T-helper 1 cell treated with Interleukin-12 subunit alpha and Interleukin-12 subunit beta and Interleukin-4 antibody, amounts not matched to agents 30 ng/mL and 1 ng/mL, for 36 hours (primary cell): Measurements from ENCODE around the gene NFATC3. TPM values are rescaled to one million over a fixed set of nuclear protein-coding genes. Genes with fewer than 3 reads are reported as not detected.

Experiments
- intact Hi-C: fragments of 100-400 bp; cut with micrococcal nuclease; formaldehyde crosslinking; loops from one replicate; pipeline ENCODE4 v1.15.1; 2024
- total RNA-seq: library from RNA; stranded (reverse); gene quantifications from 2 replicates; pipeline ENCODE4 v1.2.3, GENCODE V29; 2022

NFATC3 gene
- 149 and 150 TPM in 2 replicates for total RNA-seq

DNA sequence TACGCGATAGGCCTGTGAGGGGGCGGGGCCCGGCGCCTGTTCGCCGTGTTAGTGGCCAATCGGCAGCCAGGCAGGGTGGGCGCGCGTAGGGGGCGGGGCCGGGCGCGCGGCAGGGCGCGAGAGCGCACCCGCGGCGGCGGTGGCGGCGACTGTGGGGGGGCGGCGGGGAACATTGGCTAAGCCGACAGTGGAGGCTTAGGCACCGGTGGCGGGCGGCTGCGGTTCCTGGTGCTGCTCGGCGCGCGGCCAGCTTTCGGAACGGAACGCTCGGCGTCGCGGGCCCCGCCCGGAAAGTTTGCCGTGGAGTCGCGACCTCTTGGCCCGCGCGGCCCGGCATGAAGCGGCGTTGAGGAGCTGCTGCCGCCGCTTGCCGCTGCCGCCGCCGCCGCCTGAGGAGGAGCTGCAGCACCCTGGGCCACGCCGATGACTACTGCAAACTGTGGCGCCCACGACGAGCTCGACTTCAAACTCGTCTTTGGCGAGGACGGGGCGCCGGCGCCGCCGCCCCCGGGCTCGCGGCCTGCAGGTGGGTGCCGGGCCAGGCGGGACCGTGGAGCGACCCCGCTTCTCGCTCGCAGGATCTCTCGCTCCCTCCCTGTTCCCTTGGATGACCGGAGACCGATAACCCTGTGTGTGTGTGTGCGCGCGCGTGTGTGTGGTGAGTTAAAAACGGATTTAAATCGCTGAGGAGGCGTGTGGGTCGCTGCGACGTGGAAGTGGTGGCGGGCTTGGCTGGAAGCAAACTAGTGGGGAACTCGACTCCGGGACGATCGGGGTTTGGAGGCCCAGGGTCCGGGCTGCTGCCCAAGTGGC, at the start of gene NFATC3:
Gene NFATC3, plus strand, starts transcription at position 112 of the 813 bp plus-strand sequence. Its CDS starts 312 bp downstream, at position 424.
- intact Hi-C loops, result loop anchor here (1.0 to 10.0 kb wide), 19 partner anchors 9 to 921 kb away; partner anchors contain the start of genes ACD, CTCF, DDX28 and DUS2

DNA sequence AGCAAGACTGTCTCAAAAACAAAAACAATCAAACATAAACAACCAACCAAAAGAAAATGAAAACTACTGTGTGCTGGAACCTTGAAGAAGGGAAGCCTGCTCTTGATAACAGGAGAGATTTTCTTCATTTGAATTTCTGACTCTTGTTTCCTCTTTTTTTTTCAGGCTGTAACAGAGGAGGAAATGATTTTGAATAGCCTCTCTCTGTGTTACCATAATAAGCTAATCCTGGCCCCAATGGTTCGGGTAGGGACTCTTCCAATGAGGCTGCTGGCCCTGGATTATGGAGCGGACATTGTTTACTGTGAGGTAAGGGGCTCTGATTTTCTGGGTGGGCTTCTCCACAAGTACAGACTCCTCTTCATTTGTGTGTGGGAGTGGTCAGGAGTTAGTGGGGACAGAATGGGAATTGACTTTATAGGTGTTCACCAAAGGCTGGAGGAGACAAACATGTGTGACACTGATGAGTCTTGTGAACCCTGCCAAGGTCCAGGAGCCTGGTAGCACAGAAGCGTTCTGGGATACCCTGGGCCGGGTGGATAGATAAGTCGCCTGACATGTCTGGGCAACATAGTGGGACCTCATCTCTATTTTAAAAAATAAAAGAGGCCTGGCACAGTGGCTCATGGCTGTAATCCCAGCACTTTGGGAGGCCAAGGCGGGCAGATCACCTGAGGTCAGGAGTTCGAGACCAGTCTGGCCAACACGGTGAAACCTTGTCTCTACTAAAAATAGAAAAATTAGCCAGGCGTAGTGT, 47.2 kb upstream of the NFATC3 start:
- intact Hi-C loops, result no loop called here

DNA sequence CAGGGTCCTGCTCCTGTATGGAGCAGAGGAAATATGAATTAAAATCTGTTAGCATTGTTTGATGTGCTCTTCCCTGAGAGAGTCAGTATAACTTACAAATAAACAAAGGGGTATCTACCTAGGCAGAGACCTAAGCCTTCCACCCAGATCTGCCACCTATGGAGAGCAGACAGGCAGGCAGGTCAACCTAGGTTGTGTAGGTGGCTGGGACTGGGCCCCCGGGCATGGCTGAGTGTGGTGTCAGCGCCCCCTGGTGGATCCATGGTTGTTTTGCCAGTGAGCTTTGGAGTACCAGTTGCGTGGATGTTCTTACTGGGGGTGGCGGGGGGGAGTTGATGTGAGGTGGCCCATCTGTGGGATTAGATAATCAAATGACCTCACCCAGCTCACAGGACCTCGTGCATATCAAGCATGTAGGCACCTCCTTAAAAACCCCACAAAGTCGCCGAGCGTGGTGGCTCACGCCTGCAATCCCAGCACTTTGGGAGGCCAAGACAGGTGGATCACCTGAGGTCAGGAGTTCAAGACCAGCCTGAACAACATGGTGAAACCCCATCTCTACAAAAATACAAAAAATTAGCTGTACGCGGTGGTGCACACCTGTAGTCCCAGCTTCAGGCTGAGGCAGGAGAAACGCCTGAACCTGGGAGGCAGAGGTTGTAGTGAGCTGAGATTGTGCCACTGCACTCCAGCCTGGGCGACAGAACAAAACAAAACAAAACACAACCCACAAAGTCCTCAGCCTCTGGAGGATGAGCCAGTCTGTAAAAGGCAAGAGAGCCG, 44.5 kb upstream of the NFATC3 start:
- intact Hi-C loops, result loop anchor here (1.0 to 2.0 kb wide), 11 partner anchors 18 to 519 kb away; partner anchors contain the start of genes DDX28, DUS2, NFATC3 and PSMB10

DNA sequence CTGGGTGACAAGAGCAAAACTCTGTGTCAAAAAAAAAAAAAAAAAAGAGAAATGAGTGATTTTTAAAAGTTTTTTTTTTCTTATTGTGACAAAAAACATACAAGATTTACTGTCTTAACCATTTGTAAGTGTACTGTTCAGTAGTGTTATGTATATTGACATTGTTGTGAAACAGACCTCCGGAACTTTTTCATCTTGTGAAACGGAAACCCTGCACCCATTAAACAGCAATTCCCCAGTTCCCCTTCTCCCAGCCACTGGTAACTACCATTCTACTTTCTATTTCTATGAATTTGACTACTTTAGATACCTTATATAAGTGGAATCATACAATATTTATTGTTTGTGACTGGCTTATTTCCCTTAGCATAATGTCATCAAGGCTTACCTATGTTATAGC, 43.4 kb upstream of the NFATC3 start:
- intact Hi-C loops, result loop anchor here (2.0 kb wide), 1 partner anchor 19 kb away; the partner anchor contains the start of genes DDX28 and DUS2

DNA sequence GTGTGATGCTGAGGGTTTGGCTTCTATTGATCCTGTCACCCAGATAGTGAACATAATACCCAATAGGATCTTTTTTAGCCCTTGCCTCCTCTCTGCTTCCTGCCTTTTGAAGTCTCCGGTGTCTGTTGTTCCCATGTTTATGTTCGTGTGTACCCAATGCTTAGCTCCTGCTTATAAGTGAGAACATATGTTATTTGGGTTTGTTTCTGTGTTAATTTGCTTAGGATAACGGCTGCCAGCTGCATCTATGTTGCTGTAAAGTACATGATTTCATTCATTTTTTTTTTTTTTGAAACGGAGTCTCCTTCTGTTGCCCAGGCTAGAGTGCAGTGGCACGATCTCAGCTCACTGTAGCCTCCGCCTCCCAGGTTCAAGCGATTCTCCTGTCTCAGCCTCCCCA, 39.1 kb upstream of the NFATC3 start:
- intact Hi-C loops, result no loop called here

DNA sequence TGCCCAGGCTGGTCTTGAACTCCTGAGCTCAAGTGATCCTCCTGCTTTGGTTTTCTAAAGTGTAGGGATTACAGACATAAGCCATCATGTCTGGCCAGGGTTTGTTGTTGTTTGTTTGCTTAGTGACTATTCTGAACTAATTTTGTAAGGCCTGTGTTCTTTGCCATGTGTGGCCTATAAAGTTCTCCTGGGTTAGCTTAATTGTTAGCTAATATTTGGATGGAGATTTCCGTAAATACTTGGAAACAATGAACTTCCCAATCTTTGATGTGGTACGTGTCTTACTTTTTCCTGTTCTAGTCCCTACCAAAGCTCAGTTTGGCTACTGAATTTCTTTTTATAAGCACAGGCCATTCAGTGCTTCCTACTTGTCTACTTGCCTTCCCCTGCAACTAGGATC, 37.2 kb upstream of the NFATC3 start:
- intact Hi-C loops, result no loop called here

DNA sequence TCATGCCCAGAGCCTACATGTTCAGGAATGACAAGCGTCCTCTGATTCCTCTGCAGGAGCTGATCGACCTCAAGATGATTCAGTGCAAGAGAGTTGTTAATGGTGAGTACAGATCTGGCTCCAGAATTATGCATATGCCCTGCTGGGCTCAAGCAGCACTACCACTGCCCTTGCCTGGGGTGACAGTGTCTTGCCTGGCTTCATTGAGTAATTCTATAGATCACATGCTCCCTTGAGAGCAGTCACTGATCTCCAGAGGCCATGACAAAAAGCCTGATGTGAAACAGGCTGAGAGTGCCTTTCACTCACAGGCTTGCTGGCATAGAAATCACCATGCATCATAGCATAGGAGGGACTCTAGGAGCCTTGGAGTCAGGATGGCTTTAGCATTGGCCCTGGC, 35.7 kb upstream of the NFATC3 start:
- intact Hi-C loops, result no loop called here

DNA sequence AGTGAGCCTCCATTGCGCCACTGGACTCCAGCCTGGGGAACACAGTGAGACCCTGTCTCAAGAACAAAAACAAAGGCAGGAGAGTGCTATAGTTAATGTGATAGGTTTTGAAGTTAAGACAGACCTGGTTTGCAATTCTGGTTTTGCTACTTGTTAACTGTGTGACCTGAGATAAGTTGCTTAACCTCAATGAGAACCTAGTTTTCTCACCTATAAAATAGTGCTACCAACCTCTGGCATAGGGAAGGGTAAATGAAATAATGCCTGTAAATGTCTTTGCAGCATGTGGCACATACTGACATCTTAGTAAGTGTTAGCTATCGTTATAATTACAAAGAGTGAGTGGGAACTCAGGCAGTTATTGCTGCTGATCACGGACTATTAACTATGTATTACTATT, 29.8 kb upstream of the NFATC3 start:
- intact Hi-C loops, result no loop called here

DNA sequence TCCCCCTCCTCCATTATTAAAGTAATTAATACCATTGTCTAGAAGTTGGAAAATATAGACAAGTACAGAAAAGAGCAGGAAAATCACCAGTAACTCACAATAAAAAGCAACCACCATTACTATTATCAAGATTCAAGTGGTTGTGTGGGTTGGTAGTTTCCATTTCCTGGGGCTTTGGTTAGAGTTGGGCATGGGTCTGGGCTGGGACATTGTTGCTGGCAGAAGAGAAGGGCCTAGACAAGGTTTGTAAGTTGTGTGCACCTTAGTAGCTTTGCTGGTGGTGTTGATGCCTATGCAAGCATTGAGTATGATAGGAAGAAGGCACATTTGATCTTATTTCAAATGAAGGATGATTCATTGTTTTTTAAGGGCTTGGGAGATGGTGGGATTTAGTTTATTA, 25.4 kb upstream of the NFATC3 start:
- intact Hi-C loops, result loop anchor here (5.0 kb wide), 1 partner anchor 188 kb away; the partner anchor contains the start of gene EDC4

DNA sequence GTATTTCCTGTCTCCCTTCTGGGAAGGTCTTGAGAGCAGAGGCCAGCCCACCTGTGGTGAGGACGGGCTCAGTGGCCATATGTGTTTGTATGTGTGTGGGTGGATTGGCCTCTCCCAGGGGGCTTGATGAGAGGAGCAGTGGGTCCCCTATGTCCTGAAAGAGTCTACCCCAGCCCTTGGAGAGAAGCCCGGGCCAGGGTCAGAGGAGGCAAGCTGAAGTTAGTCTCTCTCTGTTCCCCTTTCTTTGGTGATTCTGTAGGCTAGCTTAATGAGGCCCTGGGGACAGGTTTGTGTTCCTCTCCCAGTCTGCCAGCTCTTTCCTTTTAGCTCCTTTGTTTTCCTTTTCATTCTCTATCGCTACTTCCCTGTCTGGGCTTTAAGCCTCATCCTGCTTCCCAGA, 23.8 kb upstream of the NFATC3 start:
- intact Hi-C loops, result loop anchor here (5.0 kb wide), 1 partner anchor 189 kb away; the partner anchor contains the start of gene EDC4

DNA sequence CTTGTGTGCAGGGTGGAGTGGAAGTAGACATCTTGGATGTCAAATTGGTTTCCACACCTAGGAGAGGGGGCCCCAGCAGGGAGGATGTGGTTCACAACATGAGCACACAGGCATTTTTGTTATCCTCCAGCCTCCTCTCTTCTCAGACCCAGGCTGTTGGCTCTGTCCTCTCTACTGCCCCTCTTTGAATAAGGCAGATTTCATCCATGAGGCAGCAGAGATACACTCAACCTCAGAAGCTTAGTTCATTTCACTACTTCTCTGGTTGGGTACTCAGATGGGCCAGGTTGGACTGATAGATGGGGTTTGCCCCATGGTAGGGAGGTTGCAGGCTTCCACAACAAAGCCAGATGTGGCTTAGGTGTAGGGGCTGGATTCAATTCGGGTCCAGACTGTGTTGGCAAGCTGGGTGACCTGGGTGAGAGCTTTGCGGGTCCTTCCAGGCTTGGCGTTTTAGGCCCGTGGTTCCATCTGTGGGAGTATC, 22.2 kb upstream of the NFATC3 start:
- intact Hi-C loops, result loop anchor here (1.0 to 5.0 kb wide), 3 partner anchors 7 to 191 kb away; partner anchors contain the start of genes EDC4 and NFATC3

DNA sequence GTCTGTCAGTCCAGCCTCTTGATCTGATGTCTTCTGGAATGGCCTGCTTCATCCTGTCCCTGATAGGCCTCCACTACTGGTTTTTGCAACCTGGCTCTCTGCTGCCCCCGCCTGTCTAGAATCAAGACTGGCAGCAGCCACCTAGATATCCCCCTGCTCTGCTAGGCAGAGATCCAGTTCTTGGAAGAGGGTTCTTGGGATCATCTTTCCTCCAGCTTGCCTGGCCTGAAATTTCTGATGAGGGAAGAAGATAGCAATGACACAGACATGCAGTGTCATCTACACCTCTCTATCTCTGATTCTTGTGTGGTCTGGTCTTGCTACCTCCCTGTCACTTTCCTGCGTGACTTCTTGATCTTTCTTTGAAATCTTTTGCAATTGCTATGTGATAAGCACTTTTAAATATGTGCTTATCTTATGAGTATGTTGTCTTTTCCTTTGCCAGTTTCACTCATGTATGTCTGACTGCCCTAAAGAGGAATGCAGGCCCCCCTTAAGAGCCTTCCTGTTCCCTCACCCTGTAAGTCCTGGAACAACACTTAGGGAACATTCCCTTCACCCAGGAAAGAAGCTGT, 20.3 kb upstream of the NFATC3 start:
- intact Hi-C loops, result loop anchor here (1.0 to 5.0 kb wide), 9 partner anchors 25 to 363 kb away; partner anchors contain the start of genes DDX28, DUS2, EDC4 and PSMB10

DNA sequence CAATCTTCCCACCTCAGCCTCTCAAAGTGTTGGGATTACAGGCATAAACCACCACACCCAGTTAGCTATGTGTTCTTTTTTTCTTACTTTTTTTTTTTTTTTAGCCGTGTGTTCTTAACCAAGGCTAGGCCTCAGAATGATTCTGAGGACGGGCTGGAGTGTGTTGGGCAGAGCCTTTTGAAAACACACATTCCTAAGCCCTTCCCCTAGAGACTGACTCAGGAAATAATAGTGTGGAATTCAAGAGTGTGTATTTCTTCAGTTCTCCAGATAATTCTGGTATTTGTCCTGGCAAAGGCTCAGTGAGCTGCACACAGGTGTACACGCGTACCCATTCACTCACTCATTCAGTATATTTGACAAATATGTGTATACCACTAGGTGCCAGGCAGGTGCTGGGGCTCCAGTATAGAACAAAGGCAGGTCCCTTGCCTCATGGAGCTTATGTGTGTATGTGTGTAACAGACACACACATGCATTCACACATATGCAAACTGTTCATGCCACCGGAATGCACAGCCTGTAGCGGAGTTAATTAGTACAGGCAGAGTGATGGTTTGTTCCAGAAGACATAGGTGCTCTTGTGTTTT, 19.4 kb upstream of the NFATC3 start:
- intact Hi-C loops, result loop anchor here (2.0 to 5.0 kb wide), 2 partner anchors 43 to 364 kb away; partner anchors contain the start of genes DDX28 and DUS2

DNA sequence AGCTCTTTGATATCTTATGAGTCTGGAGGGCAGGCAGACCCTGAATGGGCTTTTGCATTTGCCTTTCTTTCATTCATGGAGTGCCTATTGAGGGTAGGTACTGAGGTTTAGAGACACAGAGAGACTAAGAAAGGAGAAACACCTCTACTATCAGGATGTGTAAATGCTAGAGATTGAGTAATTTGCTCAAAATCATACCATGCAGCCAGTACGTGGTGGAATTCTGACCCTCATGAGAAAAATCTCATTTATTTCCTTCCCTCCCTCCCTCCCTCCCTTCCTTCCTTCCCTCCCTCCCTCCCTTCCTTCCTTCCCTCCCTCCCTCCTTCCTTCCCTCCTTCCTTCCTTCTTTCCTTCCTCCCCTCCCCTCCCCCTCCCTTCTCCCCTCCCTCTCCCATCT, 18.4 kb upstream of the NFATC3 start:
- intact Hi-C loops, result loop anchor here (5.0 kb wide), 1 partner anchor 364 kb away; no protein-coding TSS in a partner anchor

DNA sequence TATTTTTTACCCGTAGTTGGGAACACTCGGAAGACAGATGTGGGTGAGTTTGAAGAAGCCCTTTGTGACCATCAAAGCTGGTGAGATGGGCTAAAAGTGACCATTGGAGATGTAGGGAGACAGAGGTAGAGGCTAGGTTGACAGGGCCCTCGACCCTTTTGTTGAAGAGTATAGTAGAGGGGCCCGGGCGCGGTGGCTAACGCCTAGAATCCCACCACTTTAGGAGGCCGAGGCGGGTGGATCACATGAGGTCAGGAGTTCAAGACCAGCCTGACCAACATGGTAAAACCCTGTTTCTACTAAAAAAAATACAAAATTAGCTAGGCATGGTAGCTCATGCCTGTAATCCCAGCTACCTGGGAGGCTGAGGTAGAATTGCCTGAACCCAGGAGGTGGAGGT, 16.2 kb upstream of the NFATC3 start:
- intact Hi-C loops, result loop anchor here (5.0 kb wide), 1 partner anchor 367 kb away; no protein-coding TSS in a partner anchor

DNA sequence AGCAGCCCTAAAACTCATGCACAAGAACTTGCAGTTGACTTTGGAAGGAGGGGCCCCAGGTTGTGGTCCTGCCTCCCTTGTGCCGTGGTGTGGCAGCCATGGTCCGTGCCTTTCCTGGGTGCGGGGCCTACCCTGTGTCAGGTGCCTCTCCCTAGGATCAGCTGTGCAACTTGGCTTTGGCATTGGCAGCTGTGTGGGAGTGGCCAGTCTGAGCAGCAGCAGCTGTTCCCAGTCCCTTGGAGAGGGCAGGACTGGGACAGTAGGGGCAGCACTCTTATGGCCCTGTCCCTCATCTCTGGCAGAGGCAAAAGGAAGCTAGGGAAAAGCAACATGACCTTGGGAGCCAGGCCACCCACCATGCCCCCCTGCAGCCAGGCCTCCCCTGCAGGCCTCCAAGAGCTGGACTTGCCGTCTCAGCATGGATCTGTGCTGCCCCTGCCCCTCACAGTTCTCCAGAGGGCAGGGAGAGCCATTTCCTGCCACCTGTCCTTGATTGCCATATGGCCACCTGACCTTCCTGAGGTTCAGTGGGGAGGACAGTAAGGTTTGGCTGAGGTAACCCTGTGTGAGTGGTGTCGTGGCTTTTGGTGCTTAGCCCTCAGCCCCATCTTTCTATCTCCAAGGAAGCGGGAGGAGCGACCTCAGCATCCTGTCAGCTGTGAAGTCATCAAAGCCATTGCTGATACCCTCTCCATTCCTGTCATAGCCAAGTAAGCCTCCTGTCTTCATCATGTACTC, 15.5 kb upstream of the NFATC3 start:
- intact Hi-C loops, result loop anchor here (1.0 to 5.0 kb wide), 4 partner anchors 7 to 367 kb away; no protein-coding TSS in a partner anchor

DNA sequence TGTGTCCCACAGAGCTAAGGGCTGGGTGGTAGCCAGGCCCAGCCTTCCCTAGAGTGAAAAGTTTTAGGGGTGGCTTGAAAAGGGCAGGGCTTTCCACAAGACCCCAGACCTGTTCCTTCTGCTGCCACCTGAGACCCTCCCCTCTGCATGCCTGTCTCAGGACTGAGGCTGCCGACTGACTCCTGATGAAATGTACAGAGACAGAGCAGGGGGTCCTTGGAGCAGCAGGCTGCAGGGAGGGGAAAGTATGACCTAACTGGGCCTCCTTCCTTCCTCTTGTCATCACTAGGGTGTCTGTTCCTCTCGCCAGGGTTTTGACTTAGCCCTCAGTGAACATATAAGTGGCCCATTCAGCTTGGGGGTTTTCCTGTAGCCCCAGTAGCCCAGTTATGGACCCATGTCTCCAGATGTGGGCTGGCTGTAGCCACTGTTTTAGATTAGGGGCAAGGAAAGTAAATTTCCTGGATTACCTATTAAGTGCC, 14.9 kb upstream of the NFATC3 start:
- intact Hi-C loops, result loop anchor here (1.0 to 2.0 kb wide), 3 partner anchors 8 to 47 kb away; no protein-coding TSS in a partner anchor

DNA sequence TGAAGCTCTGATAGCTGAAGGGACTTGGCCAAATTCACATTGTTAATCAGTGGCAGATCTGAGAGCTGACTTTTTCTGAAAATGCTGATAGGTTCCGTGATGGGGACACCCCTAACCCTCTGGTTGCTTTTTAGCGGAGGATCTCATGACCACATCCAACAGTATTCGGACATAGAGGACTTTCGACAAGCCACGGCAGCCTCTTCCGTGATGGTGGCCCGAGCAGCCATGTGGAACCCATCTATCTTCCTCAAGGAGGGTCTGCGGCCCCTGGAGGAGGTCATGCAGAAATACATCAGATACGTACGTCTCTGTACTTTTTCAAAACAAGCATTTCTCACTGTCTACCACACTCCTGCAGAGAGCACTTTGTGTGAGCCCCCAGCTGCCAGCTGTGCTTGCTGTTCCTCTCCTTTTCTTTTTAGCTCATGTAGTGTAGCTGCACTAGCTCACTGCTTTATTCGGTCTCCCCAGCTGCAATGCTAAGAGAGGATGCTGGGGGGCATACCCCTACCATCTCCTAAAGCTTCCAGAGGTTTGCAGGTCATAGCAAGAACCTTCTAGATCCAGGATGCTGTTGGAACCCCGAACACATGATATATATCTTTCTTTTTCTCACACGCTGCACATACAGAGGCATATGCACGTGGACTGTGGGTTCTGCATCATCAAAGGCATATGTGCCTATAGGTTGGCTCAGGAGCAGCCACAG, 14.2 kb upstream of the NFATC3 start:
- intact Hi-C loops, result loop anchor here (1.0 to 2.0 kb wide), 4 partner anchors 8 to 46 kb away; no protein-coding TSS in a partner anchor
